ENCODE measurements around the gene PRKCH.

PRKCH gene

DNA sequence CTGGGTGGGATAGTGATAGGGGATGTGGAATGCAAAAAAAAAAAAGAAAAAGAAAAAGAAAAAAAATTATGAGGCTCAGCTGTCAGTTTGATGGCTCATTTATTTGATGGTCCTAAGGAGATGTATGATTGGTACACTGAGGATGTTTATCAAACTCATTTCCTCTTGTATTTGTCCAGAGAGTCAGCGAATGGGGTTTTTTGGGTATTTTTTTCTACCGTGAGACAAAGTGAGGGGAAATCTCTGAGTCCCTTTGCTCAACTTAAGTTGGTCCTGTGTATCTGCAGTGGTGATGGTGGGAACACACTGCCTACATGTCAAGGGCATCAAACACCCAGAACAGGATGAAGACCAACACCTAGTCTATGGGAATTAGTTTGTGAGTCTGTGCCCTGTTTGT, 197.0 kb downstream of the PRKCH start:
- DNase-seq (ENCODE audit: low read depth) = no peak
- in situ Hi-C loops (cut with HindIII; ENCODE audit: low sequenced_read_pairs) = no loop called here
- H3K4me3 ChIP-seq (ENCODE audit: low read depth, low read length) = no peak overlapping the region
- TF ChIP-seq, protein P1, sequence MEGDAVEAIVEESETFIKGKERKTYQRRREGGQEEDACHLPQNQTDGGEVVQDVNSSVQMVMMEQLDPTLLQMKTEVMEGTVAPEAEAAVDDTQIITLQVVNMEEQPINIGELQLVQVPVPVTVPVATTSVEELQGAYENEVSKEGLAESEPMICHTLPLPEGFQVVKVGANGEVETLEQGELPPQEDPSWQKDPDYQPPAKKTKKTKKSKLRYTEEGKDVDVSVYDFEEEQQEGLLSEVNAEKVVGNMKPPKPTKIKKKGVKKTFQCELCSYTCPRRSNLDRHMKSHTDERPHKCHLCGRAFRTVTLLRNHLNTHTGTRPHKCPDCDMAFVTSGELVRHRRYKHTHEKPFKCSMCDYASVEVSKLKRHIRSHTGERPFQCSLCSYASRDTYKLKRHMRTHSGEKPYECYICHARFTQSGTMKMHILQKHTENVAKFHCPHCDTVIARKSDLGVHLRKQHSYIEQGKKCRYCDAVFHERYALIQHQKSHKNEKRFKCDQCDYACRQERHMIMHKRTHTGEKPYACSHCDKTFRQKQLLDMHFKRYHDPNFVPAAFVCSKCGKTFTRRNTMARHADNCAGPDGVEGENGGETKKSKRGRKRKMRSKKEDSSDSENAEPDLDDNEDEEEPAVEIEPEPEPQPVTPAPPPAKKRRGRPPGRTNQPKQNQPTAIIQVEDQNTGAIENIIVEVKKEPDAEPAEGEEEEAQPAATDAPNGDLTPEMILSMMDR (IDR thresholded peaks at IDR 0.05; ENCODE audit: low read depth, low read length, missing control alignments) = no peak

DNA sequence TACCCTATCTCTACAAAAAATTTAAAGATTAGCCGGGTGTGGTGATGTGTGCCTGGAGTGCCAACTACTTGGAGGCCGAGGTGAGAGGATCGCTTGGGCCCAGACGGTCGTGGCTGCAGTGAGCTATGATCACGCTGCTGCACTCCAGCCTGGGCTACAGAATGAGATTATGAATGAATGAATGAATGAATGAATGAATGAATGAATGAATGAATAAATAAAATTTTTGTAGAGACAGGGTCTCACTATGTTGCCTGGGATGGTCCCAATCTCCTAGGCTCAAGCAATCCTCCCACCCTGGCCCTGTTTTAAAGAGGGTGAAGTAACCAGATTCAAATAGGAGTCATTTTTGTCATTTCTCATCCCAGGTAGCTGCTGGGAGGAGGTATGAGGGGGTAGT, 197.7 kb downstream of the PRKCH start:
- TF ChIP-seq, protein P1 (IDR thresholded peaks at IDR 0.05; ENCODE audit: low read depth, low read length, missing control alignments) = no peak
- in situ Hi-C loops (cut with HindIII; ENCODE audit: low sequenced_read_pairs) = no loop called here
- no peak overlapping the region for H3K4me3 ChIP-seq (ENCODE audit: low read depth, low read length)
- DNase-seq (ENCODE audit: low read depth) = no peak

DNA sequence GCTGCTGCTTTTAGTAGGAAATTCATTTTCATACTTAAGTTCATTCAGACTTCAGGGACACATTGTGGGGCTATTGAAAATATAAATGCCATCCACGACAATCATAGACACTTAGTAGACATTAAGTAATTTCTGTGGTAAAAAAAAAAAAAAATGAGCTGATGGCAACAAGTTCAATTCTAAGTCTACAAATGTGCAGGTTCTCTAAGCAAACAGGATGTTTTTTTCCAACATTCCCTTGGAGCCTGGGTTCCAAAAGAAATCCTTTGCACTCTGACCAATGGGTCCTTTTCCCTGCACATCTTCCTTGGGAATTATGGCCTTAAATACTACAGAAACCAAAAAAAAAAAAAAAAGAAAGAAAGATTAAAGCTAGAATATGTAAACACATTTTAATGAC, 198.4 kb downstream of the PRKCH start:
- TF ChIP-seq, protein P1 (IDR thresholded peaks at IDR 0.05; ENCODE audit: low read depth, low read length, missing control alignments) = no peak
- DNase-seq (ENCODE audit: low read depth) = no peak
- H3K4me3 ChIP-seq (ENCODE audit: low read depth, low read length) = no peak overlapping the region
- in situ Hi-C loops (cut with HindIII; ENCODE audit: low sequenced_read_pairs) = no loop called here

DNA sequence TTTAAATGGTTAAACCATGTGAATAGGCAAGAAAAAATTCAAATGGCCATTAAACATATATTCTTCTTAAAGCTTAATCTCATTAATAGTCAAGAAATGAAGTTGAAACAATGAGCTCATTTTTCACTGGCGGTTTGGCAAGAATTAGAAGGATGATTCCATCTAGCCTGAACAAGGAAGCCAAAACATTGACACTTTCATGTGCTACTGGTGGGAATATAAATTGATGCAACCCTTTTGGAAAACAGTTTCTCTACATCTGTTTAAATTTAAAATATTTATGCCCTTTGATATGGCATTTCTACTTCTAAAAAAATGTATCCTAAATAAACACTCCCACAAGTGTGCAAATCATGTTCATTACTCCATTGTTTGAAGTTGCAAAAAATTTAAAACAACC, 199.2 kb downstream of the PRKCH start:
- DNase-seq (ENCODE audit: low read depth) = no peak
- TF ChIP-seq, protein P1 (IDR thresholded peaks at IDR 0.05; ENCODE audit: low read depth, low read length, missing control alignments) = no peak

DNA sequence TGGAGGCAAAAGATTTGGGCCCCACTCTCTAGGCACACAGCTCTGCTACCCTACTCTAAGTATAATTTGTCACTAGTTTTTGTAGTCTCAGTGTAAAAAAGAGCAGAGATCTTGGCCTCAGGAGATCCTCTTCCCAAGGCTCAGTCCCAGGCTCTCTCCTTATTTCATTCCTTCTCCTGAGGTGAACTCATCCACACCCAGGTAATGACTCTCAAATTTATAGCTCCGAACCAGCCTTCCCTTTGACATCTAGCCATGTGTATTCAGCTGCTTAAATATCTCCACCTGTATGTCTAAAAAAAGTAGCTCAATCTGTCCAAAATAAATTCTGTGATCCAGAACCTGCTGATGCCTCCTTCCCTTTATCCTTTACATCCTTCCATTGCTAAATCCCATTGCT, 200.4 kb downstream of the PRKCH start:
- H3K4me3 ChIP-seq (ENCODE audit: low read depth, low read length) = no peak overlapping the region
- in situ Hi-C loops (cut with HindIII; ENCODE audit: low sequenced_read_pairs) = no loop called here
- DNase-seq (ENCODE audit: low read depth) = no peak
- TF ChIP-seq, protein P1 (IDR thresholded peaks at IDR 0.05; ENCODE audit: low read depth, low read length, missing control alignments) = no peak

More for the DNA sequence above, 199.2 kb downstream of the PRKCH start:
- in situ Hi-C loops (cut with HindIII; ENCODE audit: low sequenced_read_pairs) = no loop called here
- no peak overlapping the region for H3K4me3 ChIP-seq (ENCODE audit: low read depth, low read length)

DNA sequence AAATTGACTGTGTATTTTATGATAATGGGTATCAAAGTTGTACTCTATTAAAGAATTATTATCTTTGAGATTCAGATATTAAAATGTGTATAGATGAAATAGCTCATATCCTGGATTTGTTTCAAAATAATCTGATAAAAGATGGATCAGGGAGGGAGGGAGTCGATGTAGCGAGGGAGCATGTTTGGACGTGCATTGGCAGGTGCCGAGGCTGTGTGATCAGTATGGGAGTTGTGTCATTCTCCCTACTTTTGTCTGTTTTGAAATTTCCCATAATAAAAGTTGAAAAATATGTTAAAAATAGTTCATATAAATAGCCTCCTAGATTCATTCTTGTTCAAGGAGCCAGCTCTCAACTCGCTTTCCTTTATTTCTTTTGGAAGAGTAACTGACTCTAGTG, 202.4 kb downstream of the PRKCH start:
- DNase-seq (ENCODE audit: low read depth) = no peak
- H3K4me3 ChIP-seq (ENCODE audit: low read depth, low read length) = no peak overlapping the region
- TF ChIP-seq, protein P1 (IDR thresholded peaks at IDR 0.05; ENCODE audit: low read depth, low read length, missing control alignments) = no peak
- in situ Hi-C loops (cut with HindIII; ENCODE audit: low sequenced_read_pairs) = no loop called here

All from astrocyte of the cerebellum (primary cell).